ENCODE results near the gene CLDN1.

DNA sequence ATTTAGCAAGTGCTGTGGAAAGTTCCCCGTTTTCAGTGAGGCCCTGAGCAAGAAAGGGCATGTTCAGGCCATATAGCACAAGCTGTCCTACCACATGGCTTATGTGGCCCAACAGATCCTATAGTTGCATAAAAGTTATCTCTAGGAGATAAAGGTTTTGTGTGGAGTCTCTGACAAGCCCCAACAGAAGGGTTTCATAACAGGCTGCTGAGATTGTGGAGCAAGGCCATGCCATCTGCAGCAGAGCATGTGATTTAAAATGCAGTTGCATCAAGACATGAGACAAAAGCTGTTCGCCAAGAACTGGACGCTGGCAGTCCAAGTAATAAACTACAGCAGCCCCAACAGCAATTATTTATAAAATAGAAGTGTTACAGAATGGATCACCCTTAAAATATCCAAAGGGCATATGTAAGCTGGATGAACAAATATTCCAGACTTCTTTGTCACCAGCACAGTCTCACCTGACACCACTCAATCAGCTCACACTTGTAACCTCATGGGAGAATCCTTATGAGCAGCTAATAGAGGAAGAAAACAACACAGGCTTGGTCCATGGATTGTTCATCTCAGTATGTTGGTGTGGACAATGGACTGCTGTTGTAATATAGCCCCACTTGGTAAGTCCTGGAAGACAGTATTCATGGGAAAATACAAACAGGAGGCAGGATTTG lies 14.4 kb upstream of the CLDN1 start:
- TF ChIP-seq CTCF (IDR thresholded peaks at IDR 0.05; ENCODE audit: low read length) (no peak), EZH2 (IDR thresholded peaks at IDR 0.05; ENCODE audit: borderline replicate concordance, low read length) (no peak)
